Uterus (tissue), 4 donors: Measurements from ENCODE around the gene HSF2. TPM values are rescaled to one million over a fixed set of nuclear protein-coding genes. Genes with fewer than 3 reads are reported as not detected.

Source experiments
- DNase-seq, 2 donors: peaks; one replicate each; pipeline ENCODE4 v3.0.0-alpha.2; 2019 to 2020
- H3K27ac ChIP-seq, 2 donors: fragments of 200-600 bp; sonication (generic); 1 replicate in 1 of 2; 2 replicates in 1 of 2; pipeline ENCODE4 v1.5.1; 2016 to 2018
- H3K27me3 ChIP-seq, 2 donors: fragments of 200-600 bp; sonication (generic); one replicate each; pipeline ENCODE4 v1.5.1; 2018 to 2019; ENCODE audit warnings: control low read depth in 1 of 2
- H3K36me3 ChIP-seq, 2 donors: fragments of 200-600 bp; sonication (generic); one replicate each; pipeline ENCODE4 v1.5.1; 2019; ENCODE audit warnings: control low read depth in 1 of 2
- H3K4me1 ChIP-seq, 2 donors: fragments of 200-600 bp; sonication (generic); one replicate each; pipeline ENCODE4 v1.5.1; 2018 to 2019; ENCODE audit warnings: control low read depth in 1 of 2
- H3K4me3 ChIP-seq, 2 donors: fragments of 200-600 bp; sonication (generic); 1 replicate in 1 of 2; 2 replicates in 1 of 2; pipeline ENCODE4 v1.5.1; 2018 to 2019; ENCODE audit warnings: mild to moderate bottlenecking in 1 of 2
- H3K9me3 ChIP-seq, 2 donors: fragments of 200-600 bp; sonication (generic); one replicate each; pipeline ENCODE4 v1.5.1; 2019; ENCODE audit warnings: control low read depth in 1 of 2
- POLR2A ChIP-seq, 2 donors: fragments of 450-650 bp; IDR thresholded peaks; one replicate each; pipeline ENCODE4 v1.6.1; 2016; ENCODE audit warnings: antibody characterized with exemption in 2 of 2, mild to moderate bottlenecking in 1 of 2, moderate library complexity in 1 of 2
- intact Hi-C: fragments of 100-400 bp; cut with DNase I; formaldehyde crosslinking; loops from one replicate; pipeline ENCODE4 v1.15.1; 2023; ENCODE audit warnings: low total_unique reads
- total RNA-seq, 4 donors: library from RNA; depleted of rRNA in 3 of 4; stranded (reverse); fragments of >200 nt in 3 of 4; gene quantifications; one replicate each; pipeline versions ENCODE4 v1.1.0 to v1.2.4, GENCODE V29; 2014 to 2023
- TF ChIP-seq, protein P1 (sequence below), 4 experiments: fragments of 200-600 bp in 2 of 4; fragments of 450-650 bp in 2 of 4; sonication (generic) in 2 of 4; IDR thresholded peaks; one replicate each; pipeline ENCODE4 v1.5.1; 2016 to 2019; ENCODE audit warnings: antibody characterized with exemption in 4 of 4, mild to moderate bottlenecking in 2 of 4, moderate library complexity in 1 of 4
- donor health status: DM: yes; HTN: yes; CAD: no.

The HSF2 gene
- total RNA-seq, 4 donors from 2014 or later: 19.0 to 72.4 (median 33.4) TPM

DNA sequence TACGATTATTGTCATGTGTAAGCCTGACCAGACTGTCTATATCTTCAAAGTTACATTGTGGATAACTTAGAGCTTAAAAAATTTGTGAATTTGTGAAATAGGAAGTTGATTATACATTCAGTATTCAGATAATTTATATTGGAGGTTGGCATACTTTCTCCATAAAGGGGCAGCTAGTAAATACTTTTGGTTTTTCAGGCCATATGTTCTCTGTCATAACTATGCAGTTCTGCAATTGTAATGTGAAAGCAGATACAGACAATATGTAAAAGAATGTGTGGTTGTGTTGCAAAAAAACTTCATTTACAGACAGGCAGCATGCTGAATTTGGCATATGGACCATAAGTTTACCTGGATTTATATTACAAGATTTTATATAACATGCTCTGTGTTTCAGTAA lies 29.3 kb downstream of the HSF2 start:
- no peaks in the 10 kb centered on the region for H3K36me3 ChIP-seq
- H3K4me3 ChIP-seq: no peak overlapping the region
- no peak for DNase-seq
- TF ChIP-seq POLR2A (IDR thresholded peaks at IDR 0.05): no peak
- TF ChIP-seq, protein P1, sequence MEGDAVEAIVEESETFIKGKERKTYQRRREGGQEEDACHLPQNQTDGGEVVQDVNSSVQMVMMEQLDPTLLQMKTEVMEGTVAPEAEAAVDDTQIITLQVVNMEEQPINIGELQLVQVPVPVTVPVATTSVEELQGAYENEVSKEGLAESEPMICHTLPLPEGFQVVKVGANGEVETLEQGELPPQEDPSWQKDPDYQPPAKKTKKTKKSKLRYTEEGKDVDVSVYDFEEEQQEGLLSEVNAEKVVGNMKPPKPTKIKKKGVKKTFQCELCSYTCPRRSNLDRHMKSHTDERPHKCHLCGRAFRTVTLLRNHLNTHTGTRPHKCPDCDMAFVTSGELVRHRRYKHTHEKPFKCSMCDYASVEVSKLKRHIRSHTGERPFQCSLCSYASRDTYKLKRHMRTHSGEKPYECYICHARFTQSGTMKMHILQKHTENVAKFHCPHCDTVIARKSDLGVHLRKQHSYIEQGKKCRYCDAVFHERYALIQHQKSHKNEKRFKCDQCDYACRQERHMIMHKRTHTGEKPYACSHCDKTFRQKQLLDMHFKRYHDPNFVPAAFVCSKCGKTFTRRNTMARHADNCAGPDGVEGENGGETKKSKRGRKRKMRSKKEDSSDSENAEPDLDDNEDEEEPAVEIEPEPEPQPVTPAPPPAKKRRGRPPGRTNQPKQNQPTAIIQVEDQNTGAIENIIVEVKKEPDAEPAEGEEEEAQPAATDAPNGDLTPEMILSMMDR (IDR thresholded peaks at IDR 0.05): no peak
- no peak overlapping the region for H3K27ac ChIP-seq
- no peaks in the 10 kb centered on the region for H3K9me3 ChIP-seq
- H3K27me3 ChIP-seq: no peaks in the 10 kb centered on the region
- intact Hi-C loops: no loop called here
- no peaks in the 10 kb centered on the region for H3K4me1 ChIP-seq

DNA sequence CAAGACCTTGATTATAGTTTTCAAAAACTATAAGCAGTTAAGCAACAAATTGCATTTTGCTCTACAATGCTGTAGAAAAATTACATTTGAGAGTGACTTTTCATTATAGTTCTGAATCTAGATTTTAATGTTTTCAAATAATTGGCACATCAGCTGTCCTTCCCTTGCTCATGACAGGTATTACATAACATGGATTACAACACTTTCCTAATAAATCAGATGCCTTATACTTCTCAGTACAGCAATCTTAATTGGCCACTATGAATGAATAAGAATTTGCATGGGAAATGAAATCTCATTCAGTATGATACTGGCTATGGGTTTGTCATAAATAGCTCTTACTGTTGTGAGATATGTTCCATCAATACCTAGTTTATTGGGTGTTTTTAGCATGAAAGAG lies 29.9 kb downstream of the HSF2 start:
- Histone ChIP-seq H3K4me1 (no peaks in the 10 kb centered on the region), H3K4me3 (no peak overlapping the region), H3K36me3 (no peaks in the 10 kb centered on the region), H3K27ac (no peak overlapping the region), H3K9me3 (no peaks in the 10 kb centered on the region), H3K27me3 (no peaks in the 10 kb centered on the region)
- intact Hi-C loops: no loop called here
- DNase-seq: no peak
- TF ChIP-seq POLR2A (IDR thresholded peaks at IDR 0.05): no peak
- TF ChIP-seq, protein P1 (IDR thresholded peaks at IDR 0.05): no peak

DNA sequence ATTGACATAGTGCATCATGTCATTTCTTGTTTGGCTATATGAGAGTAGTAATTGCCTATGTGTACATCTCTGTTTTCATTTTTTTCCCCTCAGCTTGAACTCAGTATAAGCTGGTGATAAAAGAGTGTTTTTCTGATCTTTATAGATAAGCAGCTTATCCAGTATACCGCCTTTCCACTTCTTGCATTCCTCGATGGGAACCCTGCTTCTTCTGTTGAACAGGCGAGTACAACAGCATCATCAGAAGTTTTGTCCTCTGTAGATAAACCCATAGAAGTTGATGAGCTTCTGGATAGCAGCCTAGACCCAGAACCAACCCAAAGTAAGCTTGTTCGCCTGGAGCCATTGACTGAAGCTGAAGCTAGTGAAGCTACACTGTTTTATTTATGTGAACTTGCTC lies 32.3 kb downstream of the HSF2 start:
- Histone ChIP-seq H3K4me1 (no peaks in the 10 kb centered on the region), H3K27ac (no peak overlapping the region), H3K9me3 (no peaks in the 10 kb centered on the region), H3K36me3 (no peaks in the 10 kb centered on the region), H3K4me3 (no peak overlapping the region), H3K27me3 (no peaks in the 10 kb centered on the region)
- no peak for DNase-seq
- intact Hi-C loops: no loop called here
- no peak for TF ChIP-seq POLR2A (IDR thresholded peaks at IDR 0.05)
- TF ChIP-seq, protein P1 (IDR thresholded peaks at IDR 0.05): no peak

DNA sequence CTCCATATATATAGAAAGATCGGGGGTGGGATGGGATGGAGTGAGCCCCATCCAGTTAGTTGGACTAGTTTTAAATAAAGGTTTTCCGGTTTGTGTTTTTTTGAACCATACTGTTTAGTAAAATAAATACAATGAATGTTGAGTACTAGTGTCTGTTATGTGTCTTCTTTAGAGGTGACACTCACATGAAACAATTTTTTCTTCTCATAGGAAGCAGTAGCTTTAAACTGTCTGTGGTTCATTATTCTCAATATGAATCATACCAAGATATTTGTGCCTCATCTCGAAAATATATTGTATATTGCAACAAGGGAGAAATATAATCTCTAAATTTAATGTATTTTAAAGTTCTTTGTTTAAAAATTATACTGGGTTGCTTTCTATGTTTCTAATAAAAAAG lies 33.4 kb downstream of the HSF2 start:
- TF ChIP-seq, protein P1 (IDR thresholded peaks at IDR 0.05): no peak
- Histone ChIP-seq H3K27ac (no peak overlapping the region), H3K27me3 (no peaks in the 10 kb centered on the region), H3K4me1 (no peaks in the 10 kb centered on the region), H3K36me3 (no peaks in the 10 kb centered on the region), H3K4me3 (no peak overlapping the region), H3K9me3 (no peaks in the 10 kb centered on the region)
- no peak for DNase-seq
- intact Hi-C loops: no loop called here

DNA sequence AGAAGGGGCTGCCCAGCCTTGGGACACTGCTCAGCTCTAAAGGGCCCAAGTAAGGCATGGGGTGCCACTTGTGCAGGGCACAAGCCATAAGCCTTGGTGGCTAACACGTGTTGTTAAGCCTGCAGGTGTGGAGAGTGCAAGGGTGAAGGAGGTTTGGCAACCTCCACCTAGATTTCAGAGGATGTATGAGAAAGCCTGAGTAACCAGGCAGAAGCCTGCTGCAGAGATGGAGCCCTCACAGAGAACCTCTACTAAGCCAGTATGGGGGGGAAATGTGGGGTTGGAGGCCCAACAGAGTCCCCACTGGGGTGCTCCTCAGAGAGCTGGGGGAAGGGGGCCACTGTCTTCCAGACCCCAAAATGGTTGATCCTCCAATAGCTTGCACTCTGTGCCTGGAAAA lies 39.5 kb downstream of the HSF2 start:
- no peaks in the 10 kb centered on the region for H3K9me3 ChIP-seq
- no peaks in the 10 kb centered on the region for H3K4me1 ChIP-seq
- no peak overlapping the region for H3K27ac ChIP-seq
- TF ChIP-seq, protein P1 (IDR thresholded peaks at IDR 0.05): no peak
- no peak for TF ChIP-seq POLR2A (IDR thresholded peaks at IDR 0.05)
- intact Hi-C loops: no loop called here
- no peak for DNase-seq
- H3K27me3 ChIP-seq: no peaks in the 10 kb centered on the region
- H3K36me3 ChIP-seq: no peaks in the 10 kb centered on the region
- H3K4me3 ChIP-seq: no peak overlapping the region
